ENCODE measurements around the gene CHST10. TPM values are rescaled to one million over a fixed set of nuclear protein-coding genes. Genes with fewer than 3 reads are reported as not detected.

The CHST10 gene
- total and polyA plus RNA-seq, 4 donors = 0.11 to 5.2 (median 0.99) TPM

DNA sequence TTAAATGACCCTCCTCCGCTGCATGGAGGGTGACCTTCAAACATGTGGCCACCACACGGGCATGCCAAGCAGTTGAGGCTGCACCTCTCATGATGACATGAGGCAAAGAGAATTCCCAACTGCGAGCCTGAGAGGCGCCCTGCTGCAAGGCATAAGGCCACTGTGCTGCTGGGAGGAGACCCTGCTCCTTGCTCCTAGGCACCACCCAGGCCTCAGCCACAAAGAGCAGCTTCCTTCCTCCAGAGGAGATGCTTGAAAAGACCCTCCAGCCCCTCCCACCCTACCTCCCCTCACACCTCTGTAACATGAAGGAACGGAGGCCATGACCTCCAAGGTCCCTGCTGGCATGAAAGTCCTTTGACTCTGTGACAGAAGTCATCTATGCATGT lies 11.4 kb downstream of the CHST10 start:
- H3K27ac ChIP-seq (ENCODE audit: low read depth in 1 of 2, low read length in 2 of 2) = no peak overlapping the region
- WGBS = 94% methylated on average over 5 of the region's 5 CpGs
- no peak for TF ChIP-seq SP1 (IDR thresholded peaks at IDR 0.05)
- TF ChIP-seq, protein P1, sequence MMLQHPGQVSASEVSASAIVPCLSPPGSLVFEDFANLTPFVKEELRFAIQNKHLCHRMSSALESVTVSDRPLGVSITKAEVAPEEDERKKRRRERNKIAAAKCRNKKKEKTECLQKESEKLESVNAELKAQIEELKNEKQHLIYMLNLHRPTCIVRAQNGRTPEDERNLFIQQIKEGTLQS (IDR thresholded peaks at IDR 0.05) = no peak
- TF ChIP-seq HNF4G (IDR thresholded peaks at IDR 0.05) = no peak
- no peak for TF ChIP-seq NR2F2 (IDR thresholded peaks at IDR 0.05)
- TF ChIP-seq RXRA (IDR thresholded peaks at IDR 0.05) = no peak
- TF ChIP-seq RAD21 (IDR thresholded peaks at IDR 0.05) = no peak
- no peak for TF ChIP-seq YY1 (IDR thresholded peaks at IDR 0.05)
- TF ChIP-seq TAF1 (conservative IDR thresholded peaks at IDR 0.05) = no peak
- TF ChIP-seq, protein P2, sequence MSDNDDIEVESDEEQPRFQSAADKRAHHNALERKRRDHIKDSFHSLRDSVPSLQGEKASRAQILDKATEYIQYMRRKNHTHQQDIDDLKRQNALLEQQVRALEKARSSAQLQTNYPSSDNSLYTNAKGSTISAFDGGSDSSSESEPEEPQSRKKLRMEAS (IDR thresholded peaks at IDR 0.05) = no peak
- TF ChIP-seq JUND (IDR thresholded peaks at IDR 0.05) = no peak
- H3K36me3 ChIP-seq (ENCODE audit: control insufficient read depth in 4 of 4, insufficient read depth in 3 of 4, low read depth in 1 of 4, low read length in 3 of 4) = no peaks in the 10 kb centered on the region
- H3K9me3 ChIP-seq (ENCODE audit: control insufficient read depth in 4 of 4, low read length in 3 of 4) = no peaks in the 10 kb centered on the region
- H3K9ac ChIP-seq (ENCODE audit: low read depth in 1 of 2, low read length in 2 of 2) = no peak overlapping the region
- H3K4me3 ChIP-seq (ENCODE audit: low read depth in 1 of 3, low read length in 3 of 3) = no peak overlapping the region
- no peaks in the 10 kb centered on the region for H3K4me1 ChIP-seq (ENCODE audit: control insufficient read depth in 4 of 4, insufficient read depth in 4 of 4, low read length in 3 of 4)
- no peaks in the 10 kb centered on the region for H3K27me3 ChIP-seq (ENCODE audit: control insufficient read depth in 4 of 4, insufficient read depth in 4 of 4, low read length in 3 of 4)
- DNase-seq (ENCODE audit: low spot score) = no peak

DNA sequence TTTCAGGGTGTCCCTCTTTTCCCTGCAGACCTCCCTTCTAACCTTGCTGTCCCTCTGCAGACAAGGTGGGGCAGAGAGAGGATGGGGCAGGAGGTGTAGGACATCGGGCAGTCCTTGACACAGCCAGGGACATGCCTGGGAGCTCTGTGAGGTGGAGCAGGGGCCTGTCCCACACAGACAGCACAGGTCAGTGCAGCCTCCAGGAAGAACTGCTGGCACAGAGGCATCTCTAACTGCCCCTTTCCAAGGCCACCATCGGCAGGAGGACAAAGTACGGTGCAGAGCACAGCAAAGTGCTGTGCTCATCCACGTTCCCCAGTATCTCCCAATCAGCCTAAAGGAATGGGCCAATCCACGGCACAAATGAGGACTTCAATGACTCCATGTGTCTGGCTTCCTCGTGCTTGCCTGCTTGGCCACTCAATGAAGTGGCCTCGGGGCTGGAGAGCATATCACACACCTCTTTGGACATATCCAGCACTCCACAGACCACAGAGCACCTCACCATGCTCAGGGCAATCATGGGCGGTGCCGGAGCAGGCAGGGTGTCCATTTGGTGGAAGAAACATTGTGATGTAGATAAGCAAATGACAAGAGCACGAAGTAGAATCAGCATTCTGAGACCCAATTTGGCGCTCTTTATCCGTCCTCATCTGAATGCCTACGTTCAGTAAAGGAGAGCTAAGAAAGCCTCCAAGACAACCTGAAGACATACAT lies 11.9 kb downstream of the CHST10 start:
- Histone ChIP-seq H3K36me3 (ENCODE audit: control insufficient read depth in 4 of 4, insufficient read depth in 3 of 4, low read depth in 1 of 4, low read length in 3 of 4) (no peaks in the 10 kb centered on the region), H3K9ac (ENCODE audit: low read depth in 1 of 2, low read length in 2 of 2) (no peak overlapping the region), H3K9me3 (ENCODE audit: control insufficient read depth in 4 of 4, low read length in 3 of 4) (no peaks in the 10 kb centered on the region), H3K4me3 (ENCODE audit: low read depth in 1 of 3, low read length in 3 of 3) (no peak overlapping the region), H3K4me1 (ENCODE audit: control insufficient read depth in 4 of 4, insufficient read depth in 4 of 4, low read length in 3 of 4) (no peaks in the 10 kb centered on the region), H3K27ac (ENCODE audit: low read depth in 1 of 2, low read length in 2 of 2) (no peak overlapping the region), H3K27me3 (ENCODE audit: control insufficient read depth in 4 of 4, insufficient read depth in 4 of 4, low read length in 3 of 4) (no peaks in the 10 kb centered on the region)
- WGBS = 88% methylated on average over 13 of the region's 13 CpGs
- no peak for DNase-seq (ENCODE audit: low spot score)
- TF ChIP-seq JUND (IDR thresholded peaks at IDR 0.05) (no peak), NR2F2 (IDR thresholded peaks at IDR 0.05) (no peak), FOXA1 (IDR thresholded peaks at IDR 0.05) (no peak)
- TF ChIP-seq, protein P3, sequence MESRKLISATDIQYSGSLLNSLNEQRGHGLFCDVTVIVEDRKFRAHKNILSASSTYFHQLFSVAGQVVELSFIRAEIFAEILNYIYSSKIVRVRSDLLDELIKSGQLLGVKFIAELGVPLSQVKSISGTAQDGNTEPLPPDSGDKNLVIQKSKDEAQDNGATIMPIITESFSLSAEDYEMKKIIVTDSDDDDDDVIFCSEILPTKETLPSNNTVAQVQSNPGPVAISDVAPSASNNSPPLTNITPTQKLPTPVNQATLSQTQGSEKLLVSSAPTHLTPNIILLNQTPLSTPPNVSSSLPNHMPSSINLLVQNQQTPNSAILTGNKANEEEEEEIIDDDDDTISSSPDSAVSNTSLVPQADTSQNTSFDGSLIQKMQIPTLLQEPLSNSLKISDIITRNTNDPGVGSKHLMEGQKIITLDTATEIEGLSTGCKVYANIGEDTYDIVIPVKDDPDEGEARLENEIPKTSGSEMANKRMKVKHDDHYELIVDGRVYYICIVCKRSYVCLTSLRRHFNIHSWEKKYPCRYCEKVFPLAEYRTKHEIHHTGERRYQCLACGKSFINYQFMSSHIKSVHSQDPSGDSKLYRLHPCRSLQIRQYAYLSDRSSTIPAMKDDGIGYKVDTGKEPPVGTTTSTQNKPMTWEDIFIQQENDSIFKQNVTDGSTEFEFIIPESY (IDR thresholded peaks at IDR 0.05) = no peak
- TF ChIP-seq, protein P4, sequence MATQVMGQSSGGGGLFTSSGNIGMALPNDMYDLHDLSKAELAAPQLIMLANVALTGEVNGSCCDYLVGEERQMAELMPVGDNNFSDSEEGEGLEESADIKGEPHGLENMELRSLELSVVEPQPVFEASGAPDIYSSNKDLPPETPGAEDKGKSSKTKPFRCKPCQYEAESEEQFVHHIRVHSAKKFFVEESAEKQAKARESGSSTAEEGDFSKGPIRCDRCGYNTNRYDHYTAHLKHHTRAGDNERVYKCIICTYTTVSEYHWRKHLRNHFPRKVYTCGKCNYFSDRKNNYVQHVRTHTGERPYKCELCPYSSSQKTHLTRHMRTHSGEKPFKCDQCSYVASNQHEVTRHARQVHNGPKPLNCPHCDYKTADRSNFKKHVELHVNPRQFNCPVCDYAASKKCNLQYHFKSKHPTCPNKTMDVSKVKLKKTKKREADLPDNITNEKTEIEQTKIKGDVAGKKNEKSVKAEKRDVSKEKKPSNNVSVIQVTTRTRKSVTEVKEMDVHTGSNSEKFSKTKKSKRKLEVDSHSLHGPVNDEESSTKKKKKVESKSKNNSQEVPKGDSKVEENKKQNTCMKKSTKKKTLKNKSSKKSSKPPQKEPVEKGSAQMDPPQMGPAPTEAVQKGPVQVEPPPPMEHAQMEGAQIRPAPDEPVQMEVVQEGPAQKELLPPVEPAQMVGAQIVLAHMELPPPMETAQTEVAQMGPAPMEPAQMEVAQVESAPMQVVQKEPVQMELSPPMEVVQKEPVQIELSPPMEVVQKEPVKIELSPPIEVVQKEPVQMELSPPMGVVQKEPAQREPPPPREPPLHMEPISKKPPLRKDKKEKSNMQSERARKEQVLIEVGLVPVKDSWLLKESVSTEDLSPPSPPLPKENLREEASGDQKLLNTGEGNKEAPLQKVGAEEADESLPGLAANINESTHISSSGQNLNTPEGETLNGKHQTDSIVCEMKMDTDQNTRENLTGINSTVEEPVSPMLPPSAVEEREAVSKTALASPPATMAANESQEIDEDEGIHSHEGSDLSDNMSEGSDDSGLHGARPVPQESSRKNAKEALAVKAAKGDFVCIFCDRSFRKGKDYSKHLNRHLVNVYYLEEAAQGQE (IDR thresholded peaks at IDR 0.05) = no peak
